ENCODE measurements around the gene OR6B3. TPM values are rescaled to one million over a fixed set of nuclear protein-coding genes. Genes with fewer than 3 reads are reported as not detected.

Gene OR6B3
- total RNA-seq, 2 donors from 2014 or later = not detected

DNA sequence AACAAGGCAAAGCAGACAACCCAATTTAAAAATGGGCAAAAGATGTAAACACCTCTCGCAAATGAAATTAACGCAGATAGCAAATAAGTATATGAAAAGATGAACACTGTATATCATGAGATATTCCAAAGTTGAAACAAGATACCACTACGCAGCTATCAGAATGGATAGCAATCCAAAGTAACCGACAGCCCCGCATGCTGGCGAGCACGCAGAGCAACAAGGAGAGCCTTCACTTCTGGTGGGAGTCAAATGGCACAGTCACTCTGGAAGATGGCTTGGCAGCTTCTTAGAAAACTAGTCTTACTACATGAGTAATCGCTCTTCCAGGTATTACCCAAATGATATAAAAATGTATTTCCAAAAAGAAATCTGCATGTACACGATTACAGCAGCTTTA lies 29.5 kb downstream of the OR6B3 start:
- no peak for ATAC-seq (ENCODE audit: insufficient number of reproducible peaks, low FRiP score, low read depth)
- Histone ChIP-seq H3K36me3 (peaks cover 13% of the 10 kb centered on the region), H3K9me3 (no peaks in the 10 kb centered on the region), H3K27ac (no peak overlapping the region), H3K4me3 (no peak overlapping the region), H3K4me1 (ENCODE audit: control insufficient read depth in 1 of 2, low read depth in 2 of 2) (peaks cover 9 to 12% of the 10 kb centered on the region in 2 donors), H3K27me3 (replicated peaks; ENCODE audit: insufficient read depth) (no peaks in the 10 kb centered on the region)
- TF ChIP-seq, protein P1, sequence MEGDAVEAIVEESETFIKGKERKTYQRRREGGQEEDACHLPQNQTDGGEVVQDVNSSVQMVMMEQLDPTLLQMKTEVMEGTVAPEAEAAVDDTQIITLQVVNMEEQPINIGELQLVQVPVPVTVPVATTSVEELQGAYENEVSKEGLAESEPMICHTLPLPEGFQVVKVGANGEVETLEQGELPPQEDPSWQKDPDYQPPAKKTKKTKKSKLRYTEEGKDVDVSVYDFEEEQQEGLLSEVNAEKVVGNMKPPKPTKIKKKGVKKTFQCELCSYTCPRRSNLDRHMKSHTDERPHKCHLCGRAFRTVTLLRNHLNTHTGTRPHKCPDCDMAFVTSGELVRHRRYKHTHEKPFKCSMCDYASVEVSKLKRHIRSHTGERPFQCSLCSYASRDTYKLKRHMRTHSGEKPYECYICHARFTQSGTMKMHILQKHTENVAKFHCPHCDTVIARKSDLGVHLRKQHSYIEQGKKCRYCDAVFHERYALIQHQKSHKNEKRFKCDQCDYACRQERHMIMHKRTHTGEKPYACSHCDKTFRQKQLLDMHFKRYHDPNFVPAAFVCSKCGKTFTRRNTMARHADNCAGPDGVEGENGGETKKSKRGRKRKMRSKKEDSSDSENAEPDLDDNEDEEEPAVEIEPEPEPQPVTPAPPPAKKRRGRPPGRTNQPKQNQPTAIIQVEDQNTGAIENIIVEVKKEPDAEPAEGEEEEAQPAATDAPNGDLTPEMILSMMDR (IDR thresholded peaks at IDR 0.05) = no peak
- DNase-seq (ENCODE audit: low spot score) = no peak

DNA sequence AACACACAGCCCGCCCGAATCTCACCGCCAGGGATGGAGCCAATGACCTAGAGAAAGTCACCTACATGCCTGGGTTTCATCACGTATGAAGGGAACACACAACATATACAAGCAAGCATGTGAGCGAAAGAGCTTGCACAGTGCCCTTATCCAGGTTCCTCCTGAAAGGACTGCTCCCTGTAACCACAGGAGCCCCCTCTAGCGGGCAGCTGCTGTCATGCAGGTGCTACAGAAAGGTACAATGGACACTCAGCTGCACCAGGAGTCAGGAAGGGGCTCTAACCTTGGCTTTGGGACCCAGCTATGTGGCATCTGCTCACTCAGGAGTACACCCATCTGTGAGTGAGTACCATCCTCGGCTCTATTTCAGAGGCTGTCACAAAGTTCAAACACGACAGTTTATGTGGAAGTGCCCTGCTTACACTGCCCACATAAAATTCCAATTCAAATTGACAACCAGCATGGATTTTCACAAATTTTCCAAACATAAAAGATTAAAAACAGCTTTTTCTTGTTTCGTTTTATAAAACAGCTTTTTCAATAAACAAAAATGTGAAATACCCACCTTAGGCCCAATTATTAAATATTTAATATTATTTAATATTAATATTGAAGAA lies 31.7 kb downstream of the OR6B3 start:
- no peak overlapping the region for H3K27ac ChIP-seq
- DNase-seq (ENCODE audit: low spot score) (no peak), ATAC-seq (ENCODE audit: insufficient number of reproducible peaks, low FRiP score, low read depth) (no peak)
- no peak overlapping the region for H3K4me3 ChIP-seq
- H3K4me1 ChIP-seq (ENCODE audit: control insufficient read depth in 1 of 2, low read depth in 2 of 2) = peaks cover 9 to 12% of the 10 kb centered on the region in 2 donors
- no peaks in the 10 kb centered on the region for H3K27me3 ChIP-seq (replicated peaks; ENCODE audit: insufficient read depth)
- no peaks in the 10 kb centered on the region for H3K9me3 ChIP-seq
- peaks cover 33% of the 10 kb centered on the region for H3K36me3 ChIP-seq
- TF ChIP-seq, protein P1 (IDR thresholded peaks at IDR 0.05) = peak; percentile 57

DNA sequence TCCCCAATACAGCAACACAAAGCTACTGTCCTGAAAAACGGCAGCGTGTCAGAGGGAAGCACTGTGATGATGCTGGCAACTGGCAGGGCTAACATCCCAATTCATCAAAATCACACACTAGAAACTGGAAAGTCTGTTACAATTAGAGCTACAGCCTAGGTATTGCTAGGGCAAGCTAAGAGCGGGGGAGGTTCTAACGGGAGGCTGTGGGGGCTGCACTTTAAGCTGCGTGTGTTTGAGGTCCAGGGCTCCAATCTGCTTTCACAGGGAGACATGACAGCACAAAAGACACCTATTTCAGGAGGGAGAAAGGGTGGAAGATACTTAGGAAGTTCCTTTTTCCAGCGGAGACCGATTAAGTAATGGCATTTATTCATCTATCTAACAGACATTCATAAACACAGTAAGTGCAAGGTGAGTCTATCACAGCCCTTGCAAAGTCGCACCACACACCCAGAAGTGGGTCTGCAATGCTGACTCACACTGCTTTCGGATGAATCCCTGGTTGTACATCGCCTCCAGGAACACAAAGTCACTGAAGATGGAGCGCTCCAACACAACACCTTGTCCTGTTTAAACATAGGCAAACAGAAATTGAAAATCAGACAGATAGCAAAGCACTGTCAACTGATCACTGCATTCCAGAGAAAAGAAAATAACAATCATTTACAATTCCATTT lies 35.1 kb downstream of the OR6B3 start:
- no peaks in the 10 kb centered on the region for H3K9me3 ChIP-seq
- H3K27me3 ChIP-seq (replicated peaks; ENCODE audit: insufficient read depth) = no peaks in the 10 kb centered on the region
- no peaks in the 10 kb centered on the region for H3K4me1 ChIP-seq (ENCODE audit: control insufficient read depth in 1 of 2, low read depth in 2 of 2)
- TF ChIP-seq, protein P1 (IDR thresholded peaks at IDR 0.05) = no peak
- ATAC-seq (ENCODE audit: insufficient number of reproducible peaks, low FRiP score, low read depth) (no peak), DNase-seq (ENCODE audit: low spot score) (no peak)
- no peak overlapping the region for H3K4me3 ChIP-seq
- peaks cover 57% of the 10 kb centered on the region for H3K36me3 ChIP-seq
- no peak overlapping the region for H3K27ac ChIP-seq

DNA sequence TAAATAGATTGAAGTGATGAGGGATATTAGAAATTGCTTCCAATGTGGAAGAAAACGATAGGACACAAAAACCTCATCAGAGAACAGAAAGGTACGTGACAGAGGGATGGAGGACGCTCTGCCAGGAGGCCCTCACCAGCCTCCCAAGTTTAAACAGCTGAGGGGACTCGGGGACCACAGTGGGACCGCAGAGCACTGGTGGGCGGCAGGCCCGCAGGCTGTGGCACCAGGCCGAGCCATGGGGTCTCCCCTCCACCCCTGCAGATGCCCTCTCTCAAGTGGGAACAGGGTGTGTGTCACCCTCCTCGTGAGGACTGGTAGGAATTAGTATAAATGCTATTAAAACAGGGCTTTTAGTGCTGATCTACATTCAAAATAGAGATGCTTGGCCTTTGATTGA lies 39.0 kb downstream of the OR6B3 start:
- peaks cover 65% of the 10 kb centered on the region for H3K36me3 ChIP-seq
- DNase-seq (ENCODE audit: low spot score) = no peak
- no peaks in the 10 kb centered on the region for H3K27me3 ChIP-seq (replicated peaks; ENCODE audit: insufficient read depth)
- ATAC-seq (ENCODE audit: insufficient number of reproducible peaks, low FRiP score, low read depth) = no peak
- H3K9me3 ChIP-seq = no peaks in the 10 kb centered on the region
- no peak overlapping the region for H3K4me3 ChIP-seq
- H3K27ac ChIP-seq = no peak overlapping the region
- no peaks in the 10 kb centered on the region for H3K4me1 ChIP-seq (ENCODE audit: control insufficient read depth in 1 of 2, low read depth in 2 of 2)
- TF ChIP-seq, protein P1 (IDR thresholded peaks at IDR 0.05) = no peak

DNA sequence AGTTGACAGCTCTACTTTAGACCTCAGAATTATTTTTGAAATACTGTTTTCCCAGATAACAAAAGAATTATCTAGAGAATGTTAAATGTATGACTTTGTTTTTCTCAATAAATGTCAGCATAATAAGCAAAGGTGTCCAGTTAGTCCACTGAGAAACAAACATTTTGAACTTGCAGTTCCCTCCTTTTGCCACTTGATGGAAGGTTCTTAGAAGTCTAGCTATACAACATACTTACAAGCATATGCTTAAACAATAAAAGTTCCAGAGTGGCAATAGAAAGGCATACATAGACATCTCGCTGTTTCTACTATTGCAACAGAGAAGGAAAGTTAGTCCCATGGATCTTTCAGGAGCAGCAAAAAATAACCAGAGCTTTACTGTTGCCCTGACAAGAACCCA lies 40.0 kb downstream of the OR6B3 start:
- no peak for DNase-seq (ENCODE audit: low spot score)
- H3K27ac ChIP-seq = no peak overlapping the region
- peaks cover 65% of the 10 kb centered on the region for H3K36me3 ChIP-seq
- no peaks in the 10 kb centered on the region for H3K27me3 ChIP-seq (replicated peaks; ENCODE audit: insufficient read depth)
- TF ChIP-seq, protein P1 (IDR thresholded peaks at IDR 0.05) = no peak
- ATAC-seq (ENCODE audit: insufficient number of reproducible peaks, low FRiP score, low read depth) = no peak
- no peak overlapping the region for H3K4me3 ChIP-seq
- H3K4me1 ChIP-seq (ENCODE audit: control insufficient read depth in 1 of 2, low read depth in 2 of 2) = no peaks in the 10 kb centered on the region
- H3K9me3 ChIP-seq = no peaks in the 10 kb centered on the region
